Mesenchymal stem cell (in vitro differentiated cells and primary cell): ENCODE measurements around the gene SLC22A31.

ENCODE experiments used
- DNase-seq: peaks from one replicate; pipeline ENCODE4 v3.0.0-alpha.2; 2013
- H2AFZ ChIP-seq: one replicate; pipeline ENCODE4 v1.6.1; 2013; ENCODE audit warnings: low read depth, mild to moderate bottlenecking, control low read depth, inconsistent platforms, low read length, moderate library complexity
- H2AK5ac ChIP-seq: 2 replicates; pipeline ENCODE4 v1.6.1; 2013; ENCODE audit warnings: low read length, moderate library complexity, mild to moderate bottlenecking, inconsistent platforms; ENCODE audit not compliant: severe bottlenecking
- H2BK120ac ChIP-seq: one replicate; pipeline ENCODE4 v1.6.1; 2013; ENCODE audit warnings: low read depth, mild to moderate bottlenecking, inconsistent platforms, low read length, moderate library complexity
- H2BK12ac ChIP-seq, 2 experiments: one replicate each; pipeline ENCODE4 v1.6.1; 2013; ENCODE audit warnings: inconsistent platforms in 2 of 2, low read length in 2 of 2, mild to moderate bottlenecking in 2 of 2, moderate library complexity in 2 of 2, control low read depth in 1 of 2
- H2BK15ac ChIP-seq: one replicate; pipeline ENCODE4 v1.6.1; 2013; ENCODE audit warnings: mild to moderate bottlenecking, low read depth, inconsistent platforms; ENCODE audit not compliant: poor library complexity, severe bottlenecking
- H2BK5ac ChIP-seq: 2 replicates; pipeline ENCODE4 v1.6.1; 2013; ENCODE audit warnings: low read depth, mild to moderate bottlenecking, low read length, control low read depth, inconsistent platforms; ENCODE audit not compliant: poor library complexity, severe bottlenecking
- H3K14ac ChIP-seq, 2 experiments: one replicate each; pipeline ENCODE4 v1.6.1; 2013; ENCODE audit warnings: inconsistent platforms in 2 of 2, low read length in 2 of 2, control low read depth in 1 of 2, mild to moderate bottlenecking in 1 of 2, moderate library complexity in 1 of 2
- H3K18ac ChIP-seq, 2 experiments: one replicate each; pipeline ENCODE4 v1.6.1; 2013; ENCODE audit warnings: inconsistent platforms in 2 of 2, low read length in 2 of 2, control low read depth in 1 of 2, low read depth in 1 of 2, mild to moderate bottlenecking in 1 of 2
- H3K23ac ChIP-seq, 2 experiments: one replicate each; pipeline ENCODE4 v1.6.1; 2013; ENCODE audit warnings: inconsistent platforms in 2 of 2, low read length in 2 of 2, mild to moderate bottlenecking in 2 of 2, moderate library complexity in 2 of 2, control low read depth in 1 of 2
- H3K27ac ChIP-seq: 2 replicates; pipeline ENCODE4 v1.5.1; 2013; ENCODE audit warnings: mild to moderate bottlenecking, moderate library complexity, low read length, control low read depth, inconsistent platforms; ENCODE audit not compliant: poor library complexity, severe bottlenecking
- H3K27me3 ChIP-seq, 2 experiments: 2 replicates each; pipeline versions ENCODE4 v1.6.1 to v1.7.0; 2013; ENCODE audit warnings: low read length in 2 of 2, mild to moderate bottlenecking in 2 of 2, moderate library complexity in 2 of 2, control low read depth in 1 of 2, inconsistent platforms in 1 of 2; ENCODE audit not compliant: control insufficient read depth in 1 of 2, insufficient read depth in 1 of 2
- H3K36me3 ChIP-seq, 2 experiments: 2 replicates each; pipeline versions ENCODE4 v1.6.1 to v1.7.0; 2013; ENCODE audit warnings: low read length in 2 of 2, control low read depth in 1 of 2, inconsistent platforms in 1 of 2, low read depth in 1 of 2, mild to moderate bottlenecking in 1 of 2; ENCODE audit not compliant: insufficient read depth in 2 of 2, control insufficient read depth in 1 of 2
- H3K4ac ChIP-seq, 2 experiments: one replicate each; pipeline ENCODE4 v1.6.1; 2013; ENCODE audit warnings: inconsistent platforms in 2 of 2, low read length in 2 of 2, mild to moderate bottlenecking in 2 of 2, moderate library complexity in 2 of 2, control low read depth in 1 of 2, low read depth in 1 of 2
- H3K4me1 ChIP-seq: 2 replicates; pipeline ENCODE4 v1.6.1; 2013; ENCODE audit warnings: low read depth, low read length, control low read depth; ENCODE audit not compliant: control insufficient read depth, insufficient read depth
- H3K4me2 ChIP-seq: 2 replicates; pipeline ENCODE4 v1.6.1; 2013; ENCODE audit warnings: low read length, mild to moderate bottlenecking, inconsistent platforms; ENCODE audit not compliant: poor library complexity, severe bottlenecking
- H3K4me3 ChIP-seq, 2 experiments: 2 replicates each; pipeline versions ENCODE4 v1.5.1 to v1.7.0; 2013; ENCODE audit warnings: low read length in 2 of 2, mild to moderate bottlenecking in 2 of 2, control low read depth in 1 of 2, low read depth in 1 of 2; ENCODE audit not compliant: insufficient read depth in 1 of 2
- H3K79me1 ChIP-seq: replicated peaks from 2 replicates; pipeline ENCODE4 v1.6.1; 2013; ENCODE audit warnings: mild to moderate bottlenecking, control low read depth, low read length, inconsistent platforms; ENCODE audit not compliant: poor library complexity, severe bottlenecking
- H3K9ac ChIP-seq: 2 replicates; pipeline ENCODE4 v1.7.0; 2013; ENCODE audit warnings: mild to moderate bottlenecking, low read length, moderate library complexity
- H3K9me3 ChIP-seq: 2 replicates; pipeline ENCODE4 v1.7.0; 2013; ENCODE audit warnings: mild to moderate bottlenecking, low read length; ENCODE audit not compliant: control insufficient read depth
- H4K8ac ChIP-seq: one replicate; pipeline ENCODE4 v1.6.1; 2013; ENCODE audit warnings: inconsistent platforms, mild to moderate bottlenecking, low read length, moderate library complexity
- H4K91ac ChIP-seq: one replicate; pipeline ENCODE4 v1.6.1; 2013; ENCODE audit warnings: mild to moderate bottlenecking, low read length, inconsistent platforms
- WGBS: methylation state at CpG from one replicate; pipeline ENCODE4 v1.1.7; 2013; ENCODE audit warnings: mixed read lengths; 5-methylcytosine and 5-hydroxymethylcytosine counted together

Gene SLC22A31

DNA sequence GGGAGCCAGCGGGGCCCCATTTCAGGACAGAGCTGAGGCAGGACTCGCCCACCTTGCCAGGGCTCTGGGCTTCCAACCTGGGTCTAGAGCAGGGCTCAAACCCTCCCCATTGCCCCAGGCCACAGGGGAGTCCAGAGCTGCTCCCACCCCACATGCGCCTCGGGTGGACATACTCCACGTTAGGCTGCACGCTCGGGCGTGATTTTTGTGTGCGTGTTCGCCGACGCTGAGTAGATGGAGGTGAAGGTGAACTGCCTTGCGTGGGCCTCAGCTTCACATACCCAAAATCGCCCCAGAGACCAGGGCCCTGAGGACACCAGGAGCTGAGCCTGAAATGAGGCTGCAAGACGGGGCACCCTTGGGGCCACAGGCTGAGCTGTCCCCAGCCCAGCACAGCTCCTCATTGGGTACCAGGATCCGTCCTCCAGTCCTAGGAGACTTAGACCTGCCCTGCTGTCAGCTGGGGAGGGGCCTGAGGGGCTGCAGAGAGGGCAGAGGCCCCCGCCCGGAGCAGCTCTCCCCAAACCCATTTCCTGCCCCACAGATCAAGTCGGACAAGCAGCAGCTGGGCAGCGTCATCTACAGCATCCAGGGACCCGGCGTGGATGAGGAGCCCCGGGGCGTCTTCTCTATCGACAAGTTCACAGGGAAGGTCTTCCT is 20.6 kb downstream of the SLC22A31 start:
- Histone ChIP-seq H3K14ac (no peak overlapping the region), H2BK15ac (no peak overlapping the region), H3K4me1 (peaks cover 10% of the 10 kb centered on the region), H2BK12ac (no peak overlapping the region), H3K4me2 (no peak overlapping the region), H3K4ac (no peak overlapping the region), H3K9me3 (no peaks in the 10 kb centered on the region), H3K36me3 (no peaks in the 10 kb centered on the region), H3K23ac (no peak overlapping the region), H3K18ac (no peak overlapping the region), H2BK120ac (no peak overlapping the region), H2AFZ (no peak overlapping the region), H3K9ac (no peak overlapping the region), H3K79me1 (no peaks in the 10 kb centered on the region), H3K27ac (no peak overlapping the region), H3K27me3 (peaks cover 12 to 76% of the 10 kb centered on the region in 2 experiments), H3K4me3 (no peak overlapping the region), H2AK5ac (no peak overlapping the region), H4K8ac (no peak overlapping the region), H2BK5ac (no peak overlapping the region), H4K91ac (no peak overlapping the region)
- no peak for DNase-seq
- WGBS = 88% methylated on average over 25 of the region's 25 CpGs

DNA sequence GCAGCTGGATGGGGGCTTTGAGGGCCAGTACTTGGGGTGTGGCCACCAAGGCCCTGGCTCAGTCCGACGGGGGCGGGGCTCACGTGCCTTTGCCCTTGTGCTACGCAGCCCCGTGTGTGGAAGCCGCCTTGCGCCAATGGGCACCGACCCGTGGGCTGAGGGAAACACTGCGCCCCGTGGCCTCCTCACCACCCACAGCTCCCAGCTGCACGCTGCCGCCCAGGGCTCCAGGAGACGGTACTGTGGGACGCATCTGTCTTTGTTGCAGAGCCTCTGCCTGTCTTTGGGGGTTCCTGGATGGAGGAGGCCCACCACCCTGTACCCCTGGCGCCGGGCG is 21.2 kb downstream of the SLC22A31 start:
- no peak overlapping the region for H4K8ac ChIP-seq
- no peak for DNase-seq
- H3K4me2 ChIP-seq = no peak overlapping the region
- no peak overlapping the region for H3K4me3 ChIP-seq
- H3K23ac ChIP-seq = no peak overlapping the region
- no peaks in the 10 kb centered on the region for H3K36me3 ChIP-seq
- no peak overlapping the region for H3K4ac ChIP-seq
- no peak overlapping the region for H4K91ac ChIP-seq
- H3K14ac ChIP-seq = no peak overlapping the region
- no peak overlapping the region for H2AFZ ChIP-seq
- H3K27ac ChIP-seq = no peak overlapping the region
- H2BK15ac ChIP-seq = no peak overlapping the region
- no peak overlapping the region for H2BK5ac ChIP-seq
- H3K4me1 ChIP-seq = peaks cover 10% of the 10 kb centered on the region
- H3K18ac ChIP-seq = no peak overlapping the region
- no peaks in the 10 kb centered on the region for H3K9me3 ChIP-seq
- H3K9ac ChIP-seq = no peak overlapping the region
- no peaks in the 10 kb centered on the region for H3K79me1 ChIP-seq
- H3K27me3 ChIP-seq = peaks cover 12 to 74% of the 10 kb centered on the region in 2 experiments
- no peak overlapping the region for H2AK5ac ChIP-seq
- WGBS = 89% methylated on average over 19 of the region's 19 CpGs
- H2BK120ac ChIP-seq = no peak overlapping the region
- H2BK12ac ChIP-seq = no peak overlapping the region

GRCh38 chr16:89178453-89179147 is 21.7 kb downstream of the SLC22A31 start:
- Histone ChIP-seq H2BK120ac (no peak overlapping the region), H3K79me1 (no peaks in the 10 kb centered on the region), H3K14ac (no peak overlapping the region), H2AK5ac (no peak overlapping the region), H3K4me2 (no peak overlapping the region), H3K9me3 (no peaks in the 10 kb centered on the region), H2AFZ (no peak overlapping the region), H3K4me3 (no peak overlapping the region), H2BK5ac (no peak overlapping the region), H3K4me1 (peaks cover 10% of the 10 kb centered on the region), H4K8ac (no peak overlapping the region), H3K36me3 (no peaks in the 10 kb centered on the region), H3K9ac (no peak overlapping the region), H3K27ac (no peak overlapping the region), H2BK15ac (no peak overlapping the region), H3K27me3 (peaks cover 14 to 73% of the 10 kb centered on the region in 2 experiments), H2BK12ac (no peak overlapping the region), H3K23ac (no peak overlapping the region), H3K4ac (no peak overlapping the region), H4K91ac (no peak overlapping the region), H3K18ac (no peak overlapping the region)
- DNase-seq = no peak
- WGBS = 88% methylated on average over 23 of the region's 24 CpGs

- no peak overlapping the region for H2BK12ac ChIP-seq
- no peak overlapping the region for H4K91ac ChIP-seq
- H3K27me3 ChIP-seq = peaks cover 10 to 71% of the 10 kb centered on the region in 2 experiments
- no peak overlapping the region for H3K9ac ChIP-seq
- no peaks in the 10 kb centered on the region for H3K79me1 ChIP-seq
- H3K23ac ChIP-seq = no peak overlapping the region
- DNase-seq = no peak
- H3K4ac ChIP-seq = no peak overlapping the region
- no peak overlapping the region for H3K14ac ChIP-seq
- no peak overlapping the region for H2BK120ac ChIP-seq
- H2AFZ ChIP-seq = no peak overlapping the region
- peaks cover 10% of the 10 kb centered on the region for H3K4me1 ChIP-seq
- WGBS = 80% methylated on average over 12 of the region's 12 CpGs
- H2AK5ac ChIP-seq = no peak overlapping the region
- no peaks in the 10 kb centered on the region for H3K9me3 ChIP-seq
- no peak overlapping the region for H3K4me2 ChIP-seq
- H2BK15ac ChIP-seq = no peak overlapping the region
- no peak overlapping the region for H3K18ac ChIP-seq
- H3K36me3 ChIP-seq = no peaks in the 10 kb centered on the region
- H3K27ac ChIP-seq = no peak overlapping the region
- H3K4me3 ChIP-seq = no peak overlapping the region
- no peak overlapping the region for H4K8ac ChIP-seq
- no peak overlapping the region for H2BK5ac ChIP-seq
These were observed 22.8 kb downstream of the SLC22A31 start for GRCh38 chr16:89177501-89177900.
